Mesenchymal stem cell (in vitro differentiated cells and primary cell): Measurements from ENCODE around the gene IL2RG.

Experiments
- DNase-seq: peaks from one replicate; pipeline ENCODE4 v3.0.0-alpha.2; 2013
- H2AFZ ChIP-seq: one replicate; pipeline ENCODE4 v1.6.1; 2013; ENCODE audit warnings: low read depth, mild to moderate bottlenecking, control low read depth, inconsistent platforms, low read length, moderate library complexity
- H2AK5ac ChIP-seq: 2 replicates; pipeline ENCODE4 v1.6.1; 2013; ENCODE audit warnings: low read length, moderate library complexity, mild to moderate bottlenecking, inconsistent platforms; ENCODE audit not compliant: severe bottlenecking
- H2BK120ac ChIP-seq: one replicate; pipeline ENCODE4 v1.6.1; 2013; ENCODE audit warnings: low read depth, mild to moderate bottlenecking, inconsistent platforms, low read length, moderate library complexity
- H2BK12ac ChIP-seq, 2 experiments: one replicate each; pipeline ENCODE4 v1.6.1; 2013; ENCODE audit warnings: inconsistent platforms in 2 of 2, low read length in 2 of 2, mild to moderate bottlenecking in 2 of 2, moderate library complexity in 2 of 2, control low read depth in 1 of 2
- H2BK15ac ChIP-seq: one replicate; pipeline ENCODE4 v1.6.1; 2013; ENCODE audit warnings: mild to moderate bottlenecking, low read depth, inconsistent platforms; ENCODE audit not compliant: poor library complexity, severe bottlenecking
- H2BK5ac ChIP-seq: 2 replicates; pipeline ENCODE4 v1.6.1; 2013; ENCODE audit warnings: low read depth, mild to moderate bottlenecking, low read length, control low read depth, inconsistent platforms; ENCODE audit not compliant: poor library complexity, severe bottlenecking
- H3K14ac ChIP-seq, 2 experiments: one replicate each; pipeline ENCODE4 v1.6.1; 2013; ENCODE audit warnings: inconsistent platforms in 2 of 2, low read length in 2 of 2, control low read depth in 1 of 2, mild to moderate bottlenecking in 1 of 2, moderate library complexity in 1 of 2
- H3K18ac ChIP-seq, 2 experiments: one replicate each; pipeline ENCODE4 v1.6.1; 2013; ENCODE audit warnings: inconsistent platforms in 2 of 2, low read length in 2 of 2, control low read depth in 1 of 2, low read depth in 1 of 2, mild to moderate bottlenecking in 1 of 2
- H3K23ac ChIP-seq, 2 experiments: one replicate each; pipeline ENCODE4 v1.6.1; 2013; ENCODE audit warnings: inconsistent platforms in 2 of 2, low read length in 2 of 2, mild to moderate bottlenecking in 2 of 2, moderate library complexity in 2 of 2, control low read depth in 1 of 2
- H3K27ac ChIP-seq: 2 replicates; pipeline ENCODE4 v1.5.1; 2013; ENCODE audit warnings: mild to moderate bottlenecking, moderate library complexity, low read length, control low read depth, inconsistent platforms; ENCODE audit not compliant: poor library complexity, severe bottlenecking
- H3K27me3 ChIP-seq, 2 experiments: 2 replicates each; pipeline versions ENCODE4 v1.6.1 to v1.7.0; 2013; ENCODE audit warnings: low read length in 2 of 2, mild to moderate bottlenecking in 2 of 2, moderate library complexity in 2 of 2, control low read depth in 1 of 2, inconsistent platforms in 1 of 2; ENCODE audit not compliant: control insufficient read depth in 1 of 2, insufficient read depth in 1 of 2
- H3K36me3 ChIP-seq, 2 experiments: 2 replicates each; pipeline versions ENCODE4 v1.6.1 to v1.7.0; 2013; ENCODE audit warnings: low read length in 2 of 2, control low read depth in 1 of 2, inconsistent platforms in 1 of 2, low read depth in 1 of 2, mild to moderate bottlenecking in 1 of 2; ENCODE audit not compliant: insufficient read depth in 2 of 2, control insufficient read depth in 1 of 2
- H3K4ac ChIP-seq, 2 experiments: one replicate each; pipeline ENCODE4 v1.6.1; 2013; ENCODE audit warnings: inconsistent platforms in 2 of 2, low read length in 2 of 2, mild to moderate bottlenecking in 2 of 2, moderate library complexity in 2 of 2, control low read depth in 1 of 2, low read depth in 1 of 2
- H3K4me1 ChIP-seq: 2 replicates; pipeline ENCODE4 v1.6.1; 2013; ENCODE audit warnings: low read depth, low read length, control low read depth; ENCODE audit not compliant: control insufficient read depth, insufficient read depth
- H3K4me2 ChIP-seq: 2 replicates; pipeline ENCODE4 v1.6.1; 2013; ENCODE audit warnings: low read length, mild to moderate bottlenecking, inconsistent platforms; ENCODE audit not compliant: poor library complexity, severe bottlenecking
- H3K4me3 ChIP-seq, 2 experiments: 2 replicates each; pipeline versions ENCODE4 v1.5.1 to v1.7.0; 2013; ENCODE audit warnings: low read length in 2 of 2, mild to moderate bottlenecking in 2 of 2, control low read depth in 1 of 2, low read depth in 1 of 2; ENCODE audit not compliant: insufficient read depth in 1 of 2
- H3K79me1 ChIP-seq: replicated peaks from 2 replicates; pipeline ENCODE4 v1.6.1; 2013; ENCODE audit warnings: mild to moderate bottlenecking, control low read depth, low read length, inconsistent platforms; ENCODE audit not compliant: poor library complexity, severe bottlenecking
- H3K9ac ChIP-seq: 2 replicates; pipeline ENCODE4 v1.7.0; 2013; ENCODE audit warnings: mild to moderate bottlenecking, low read length, moderate library complexity
- H3K9me3 ChIP-seq: 2 replicates; pipeline ENCODE4 v1.7.0; 2013; ENCODE audit warnings: mild to moderate bottlenecking, low read length; ENCODE audit not compliant: control insufficient read depth
- H4K8ac ChIP-seq: one replicate; pipeline ENCODE4 v1.6.1; 2013; ENCODE audit warnings: inconsistent platforms, mild to moderate bottlenecking, low read length, moderate library complexity
- H4K91ac ChIP-seq: one replicate; pipeline ENCODE4 v1.6.1; 2013; ENCODE audit warnings: mild to moderate bottlenecking, low read length, inconsistent platforms
- WGBS: methylation state at CpG from one replicate; pipeline ENCODE4 v1.1.7; 2013; ENCODE audit warnings: mixed read lengths; 5-methylcytosine and 5-hydroxymethylcytosine counted together

IL2RG gene

DNA sequence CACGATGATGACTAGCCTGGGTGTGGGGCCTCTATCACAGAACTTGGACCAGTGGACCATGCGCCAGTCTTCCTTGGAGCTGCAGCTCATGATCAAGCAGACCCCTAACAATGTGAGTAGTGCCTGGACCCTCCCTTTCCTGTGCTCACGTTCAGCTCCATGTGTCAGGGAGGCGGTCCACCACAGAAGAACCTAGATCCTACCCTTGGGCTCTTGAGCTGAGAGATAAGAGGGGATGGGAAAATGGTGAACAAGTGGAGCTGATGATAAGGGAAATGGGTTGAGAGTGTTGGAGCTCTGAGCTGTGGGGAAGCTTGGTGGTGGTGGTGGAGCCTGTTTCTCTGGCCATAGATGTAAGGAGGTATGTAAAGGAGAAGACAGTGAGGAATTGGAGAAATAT, 20.1 kb upstream of the IL2RG start:
- no peak for DNase-seq
- no peak overlapping the region for H3K9ac ChIP-seq
- H3K9me3 ChIP-seq: peaks cover 7% of the 10 kb centered on the region
- H3K27me3 ChIP-seq: peaks cover 0 to 17% of the 10 kb centered on the region in 2 experiments
- no peak overlapping the region for H3K18ac ChIP-seq
- H3K36me3 ChIP-seq: peaks cover 78 to 84% of the 10 kb centered on the region in 2 experiments
- no peak overlapping the region for H2BK12ac ChIP-seq
- H2BK15ac ChIP-seq: no peak overlapping the region
- 98% methylated on average over 4 of the region's 4 CpGs for WGBS
- H4K8ac ChIP-seq: no peak overlapping the region
- H2AFZ ChIP-seq: no peak overlapping the region
- peaks cover 2% of the 10 kb centered on the region for H3K4me1 ChIP-seq
- H3K23ac ChIP-seq: no peak overlapping the region
- H2AK5ac ChIP-seq: no peak overlapping the region
- no peak overlapping the region for H3K4me3 ChIP-seq
- H3K4me2 ChIP-seq: no peak overlapping the region
- peaks cover 7% of the 10 kb centered on the region for H3K79me1 ChIP-seq
- no peak overlapping the region for H2BK5ac ChIP-seq
- no peak overlapping the region for H3K27ac ChIP-seq
- H3K4ac ChIP-seq: no peak overlapping the region
- no peak overlapping the region for H3K14ac ChIP-seq
- no peak overlapping the region for H4K91ac ChIP-seq
- no peak overlapping the region for H2BK120ac ChIP-seq

DNA sequence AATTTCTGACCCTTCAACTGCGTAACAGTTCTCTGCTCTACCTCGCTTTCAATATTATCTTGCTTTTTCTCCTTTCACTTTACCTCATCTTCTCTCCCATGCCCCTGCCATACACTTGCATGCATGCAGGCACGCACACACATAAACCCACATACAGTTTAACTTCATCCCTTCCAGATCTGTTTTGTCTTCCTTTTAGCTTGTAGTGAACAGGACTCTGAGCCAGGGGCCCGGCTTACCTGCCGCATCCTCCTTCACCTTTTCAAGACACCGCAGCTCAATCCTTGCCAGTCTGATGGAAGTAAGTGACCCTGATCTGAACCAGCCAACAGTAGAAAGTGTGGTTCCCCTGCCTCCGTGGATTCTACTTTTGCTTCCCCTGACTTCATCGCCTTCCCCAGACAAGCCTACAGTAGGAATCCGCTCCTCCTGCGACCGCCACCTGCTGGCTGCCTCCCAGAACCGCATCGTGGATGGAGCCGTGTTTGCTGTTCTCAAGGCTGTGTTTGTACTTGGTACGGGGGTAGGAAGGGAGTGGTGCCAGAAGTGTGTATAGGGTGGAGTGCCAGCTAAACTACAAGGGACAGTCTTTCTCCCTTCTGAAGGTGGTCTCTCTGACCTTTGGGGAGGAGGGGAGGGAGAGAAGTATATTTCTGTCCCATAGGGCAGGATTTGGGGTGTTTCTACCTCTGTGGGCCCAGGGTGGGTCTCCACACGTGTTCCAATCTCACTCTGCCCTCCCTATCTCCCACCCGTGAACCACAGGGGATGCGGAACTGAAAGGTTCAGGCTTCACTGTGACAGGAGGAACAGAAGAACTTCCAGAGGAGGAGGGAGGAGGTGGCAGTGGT, 17.8 kb upstream of the IL2RG start:
- Histone ChIP-seq H3K18ac (no peak overlapping the region), H2AFZ (no peak overlapping the region), H3K9ac (peak overlapping the region; percentile 55), H3K9me3 (peaks cover 3% of the 10 kb centered on the region), H4K91ac (no peak overlapping the region), H2BK12ac (no peak overlapping the region), H2BK120ac (no peak overlapping the region), H3K36me3 (peaks cover 80 to 89% of the 10 kb centered on the region in 2 experiments), H2AK5ac (no peak overlapping the region), H3K4me1 (peaks cover 2% of the 10 kb centered on the region), H3K4ac (no peak overlapping the region), H2BK5ac (no peak overlapping the region), H2BK15ac (no peak overlapping the region), H3K27ac (peak overlapping the region; percentile 45), H3K27me3 (peaks cover 0 to 18% of the 10 kb centered on the region in 2 experiments), H3K4me2 (no peak overlapping the region), H3K4me3 (no peak overlapping the region), H4K8ac (no peak overlapping the region), H3K79me1 (peaks cover 7% of the 10 kb centered on the region), H3K14ac (no peak overlapping the region), H3K23ac (no peak overlapping the region)
- WGBS: 49% methylated on average over 16 of the region's 18 CpGs
- peak; percentile 67 for DNase-seq

DNA sequence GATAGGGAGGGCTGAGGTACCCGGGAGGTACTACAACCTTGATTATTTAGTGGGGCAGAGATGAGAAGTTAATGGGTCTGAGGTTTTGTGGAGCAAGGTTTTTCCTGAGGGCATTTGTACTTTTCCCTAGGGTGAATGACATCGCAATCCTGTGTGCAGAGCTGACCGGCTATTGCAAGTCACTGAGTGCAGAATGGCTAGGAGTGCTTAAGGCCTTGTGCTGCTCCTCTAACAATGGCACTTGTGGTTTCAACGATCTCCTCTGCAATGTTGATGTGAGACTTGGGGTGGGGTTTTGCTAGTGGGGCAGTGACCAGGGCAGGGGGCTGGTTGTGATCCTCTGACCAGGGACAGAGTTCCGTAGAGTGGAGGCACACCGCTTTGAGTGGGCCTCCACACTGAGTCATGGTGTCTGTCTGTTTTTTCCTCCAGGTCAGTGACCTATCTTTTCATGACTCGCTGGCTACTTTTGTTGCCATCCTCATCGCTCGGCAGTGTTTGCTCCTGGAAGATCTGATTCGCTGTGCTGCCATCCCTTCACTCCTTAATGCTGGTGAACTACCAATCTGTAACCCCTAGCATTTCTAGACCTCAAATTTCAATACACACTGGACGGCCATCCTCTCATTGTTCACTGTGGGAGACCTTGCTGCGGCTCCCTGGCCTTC, 16.9 kb upstream of the IL2RG start:
- Histone ChIP-seq H2BK5ac (no peak overlapping the region), H3K79me1 (peaks cover 8% of the 10 kb centered on the region), H3K23ac (no peak overlapping the region), H3K27me3 (peaks cover 0 to 18% of the 10 kb centered on the region in 2 experiments), H2AK5ac (no peak overlapping the region), H2BK120ac (no peak overlapping the region), H2BK12ac (no peak overlapping the region), H2BK15ac (no peak overlapping the region), H3K36me3 (peaks cover 76 to 94% of the 10 kb centered on the region in 2 experiments), H4K91ac (no peak overlapping the region), H2AFZ (no peak overlapping the region), H3K4ac (no peak overlapping the region), H3K4me2 (no peak overlapping the region), H3K9me3 (peaks cover 3% of the 10 kb centered on the region), H3K4me1 (peaks cover 2% of the 10 kb centered on the region), H3K27ac (peak overlapping the region; percentile 45), H3K9ac (peak overlapping the region; percentile 55), H4K8ac (no peak overlapping the region), H3K18ac (no peak overlapping the region), H3K4me3 (no peak overlapping the region), H3K14ac (no peak overlapping the region)
- peak; percentile 54 for DNase-seq
- 66% methylated on average over 12 of the region's 12 CpGs for WGBS

DNA sequence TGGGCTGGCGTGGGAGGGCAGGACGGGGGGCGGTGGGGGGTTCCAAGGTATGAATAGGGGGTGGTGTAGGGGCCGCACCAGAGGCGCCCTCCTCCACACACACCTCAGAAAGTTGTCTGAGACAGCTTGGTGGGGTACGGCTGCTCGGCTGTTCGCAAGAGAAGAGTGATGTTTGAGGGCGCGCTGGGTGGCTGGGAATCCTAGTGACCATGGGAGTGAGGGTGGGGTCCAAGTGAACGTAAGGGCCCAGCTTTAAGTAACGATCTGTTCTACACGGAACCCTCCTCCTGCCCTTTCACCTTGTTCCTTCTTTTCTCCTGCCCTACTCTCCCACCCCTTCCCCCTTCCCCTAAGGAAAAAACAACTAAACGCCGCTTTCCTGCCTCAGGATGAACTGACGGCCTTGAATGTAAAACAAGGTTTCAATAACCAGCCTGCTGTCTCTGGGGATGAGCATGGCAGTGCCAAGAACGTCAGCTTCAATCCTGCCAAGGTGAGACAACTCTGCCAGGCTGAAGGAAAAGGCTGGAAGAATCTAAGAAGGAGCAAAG, 7.7 kb upstream of the IL2RG start:
- Histone ChIP-seq H3K14ac (no peak overlapping the region), H3K4ac (peak overlapping the region in 1 of 2 experiments; percentile 7), H2BK12ac (no peak overlapping the region), H3K23ac (no peak overlapping the region), H3K18ac (peak overlapping the region in 1 of 2 experiments; percentile 21), H2AK5ac (no peak overlapping the region), H2AFZ (no peak overlapping the region), H2BK15ac (no peak overlapping the region), H3K4me2 (peak overlapping the region; percentile 66), H3K79me1 (peaks cover 14% of the 10 kb centered on the region), H2BK120ac (no peak overlapping the region), H3K4me1 (peaks cover 7% of the 10 kb centered on the region), H3K4me3 (peak overlapping the region; percentile 68 to 82), H3K27me3 (peaks cover 0 to 4% of the 10 kb centered on the region in 2 experiments), H2BK5ac (no peak overlapping the region), H4K91ac (no peak overlapping the region), H4K8ac (no peak overlapping the region), H3K36me3 (peaks cover 26 to 40% of the 10 kb centered on the region in 2 experiments), H3K27ac (no peak overlapping the region), H3K9ac (peak overlapping the region; percentile 86), H3K9me3 (no peaks in the 10 kb centered on the region)
- DNase-seq: no peak
- 6% methylated on average over 7 of the region's 17 CpGs for WGBS
